Measurements from ENCODE around the gene SYNRG. TPM values are rescaled to one million over a fixed set of nuclear protein-coding genes. Genes with fewer than 3 reads are reported as not detected.

SYNRG gene
- polyA plus RNA-seq, 1 donor (not counting 4 experiments of a cell fraction or from before 2014, with no cell fraction given): 9.2 TPM

- Histone ChIP-seq H4K20me1 (ENCODE audit: control insufficient read depth, extremely low read depth, insufficient read depth, low read length) (no peaks in the 10 kb centered on the region), H3K9ac (ENCODE audit: control insufficient read depth, extremely low read depth, insufficient read depth, low read length) (no peak overlapping the region), H3K27me3 (ENCODE audit: control insufficient read depth, extremely low read depth, insufficient read depth, low read length) (no peaks in the 10 kb centered on the region), H2AFZ (ENCODE audit: control insufficient read depth, low read length) (no peak overlapping the region), H3K27ac (ENCODE audit: control insufficient read depth, insufficient read depth, low read length) (no peak overlapping the region), H3K4me1 (ENCODE audit: control insufficient read depth, extremely low read depth, insufficient read depth, low read length) (no peaks in the 10 kb centered on the region), H3K4me2 (ENCODE audit: control insufficient read depth, extremely low read depth, insufficient read depth, low read depth, low read length) (no peak overlapping the region), H3K36me3 (ENCODE audit: control insufficient read depth in 2 of 2, extremely low read depth in 1 of 2, insufficient read depth in 2 of 2, low read length in 2 of 2) (peaks cover 1 to 5% of the 10 kb centered on the region in 2 experiments), H3K9me3 (ENCODE audit: control insufficient read depth, low read depth, low read length) (no peaks in the 10 kb centered on the region), H3K79me2 (ENCODE audit: control insufficient read depth, insufficient read depth, low read length) (no peaks in the 10 kb centered on the region), H3K9me1 (ENCODE audit: control insufficient read depth, extremely low read depth, insufficient read depth, low read length) (no peaks in the 10 kb centered on the region), H3K4me3 (ENCODE audit: control insufficient read depth in 2 of 3, extremely low read depth in 1 of 3, insufficient read depth in 2 of 3, low read depth in 1 of 3, low read length in 3 of 3) (no peak overlapping the region)
- DNase-seq (ENCODE audit: low read depth, low spot score): no peak
- no peak for FAIRE-seq
- dilution Hi-C loops (cut with MboI; ENCODE audit: extremely low pct_ligation_motif_present, low sequenced_read_pairs): no loop called here
- TF ChIP-seq, protein P1, sequence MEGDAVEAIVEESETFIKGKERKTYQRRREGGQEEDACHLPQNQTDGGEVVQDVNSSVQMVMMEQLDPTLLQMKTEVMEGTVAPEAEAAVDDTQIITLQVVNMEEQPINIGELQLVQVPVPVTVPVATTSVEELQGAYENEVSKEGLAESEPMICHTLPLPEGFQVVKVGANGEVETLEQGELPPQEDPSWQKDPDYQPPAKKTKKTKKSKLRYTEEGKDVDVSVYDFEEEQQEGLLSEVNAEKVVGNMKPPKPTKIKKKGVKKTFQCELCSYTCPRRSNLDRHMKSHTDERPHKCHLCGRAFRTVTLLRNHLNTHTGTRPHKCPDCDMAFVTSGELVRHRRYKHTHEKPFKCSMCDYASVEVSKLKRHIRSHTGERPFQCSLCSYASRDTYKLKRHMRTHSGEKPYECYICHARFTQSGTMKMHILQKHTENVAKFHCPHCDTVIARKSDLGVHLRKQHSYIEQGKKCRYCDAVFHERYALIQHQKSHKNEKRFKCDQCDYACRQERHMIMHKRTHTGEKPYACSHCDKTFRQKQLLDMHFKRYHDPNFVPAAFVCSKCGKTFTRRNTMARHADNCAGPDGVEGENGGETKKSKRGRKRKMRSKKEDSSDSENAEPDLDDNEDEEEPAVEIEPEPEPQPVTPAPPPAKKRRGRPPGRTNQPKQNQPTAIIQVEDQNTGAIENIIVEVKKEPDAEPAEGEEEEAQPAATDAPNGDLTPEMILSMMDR (optimal IDR thresholded peaks at IDR 0.05 in 1 of 3, IDR thresholded peaks at IDR 0.05 in 1 of 3, conservative IDR thresholded peaks at IDR 0.05 in 1 of 3; ENCODE audit: extremely low read depth in 1 of 3, insufficient read depth in 2 of 3, low read length in 3 of 3): no peak
- no peak for TF ChIP-seq EZH2 (IDR thresholded peaks at IDR 0.05; ENCODE audit: low read length)
These were observed 32.9 kb downstream of the SYNRG start for GRCh38 chr17:37576281-37576680.

- H3K9ac ChIP-seq (ENCODE audit: control insufficient read depth, extremely low read depth, insufficient read depth, low read length): no peak overlapping the region
- H3K27ac ChIP-seq (ENCODE audit: control insufficient read depth, insufficient read depth, low read length): no peak overlapping the region
- TF ChIP-seq, protein P1 (optimal IDR thresholded peaks at IDR 0.05 in 1 of 3, IDR thresholded peaks at IDR 0.05 in 1 of 3, conservative IDR thresholded peaks at IDR 0.05 in 1 of 3; ENCODE audit: extremely low read depth in 1 of 3, insufficient read depth in 2 of 3, low read length in 3 of 3): no peak
- TF ChIP-seq EZH2 (IDR thresholded peaks at IDR 0.05; ENCODE audit: low read length): no peak
- H3K4me2 ChIP-seq (ENCODE audit: control insufficient read depth, extremely low read depth, insufficient read depth, low read depth, low read length): no peak overlapping the region
- peaks cover 3 to 6% of the 10 kb centered on the region in 2 experiments for H3K36me3 ChIP-seq (ENCODE audit: control insufficient read depth in 2 of 2, extremely low read depth in 1 of 2, insufficient read depth in 2 of 2, low read length in 2 of 2)
- H2AFZ ChIP-seq (ENCODE audit: control insufficient read depth, low read length): no peak overlapping the region
- DNase-seq (ENCODE audit: low read depth, low spot score) (no peak), FAIRE-seq (no peak)
- H4K20me1 ChIP-seq (ENCODE audit: control insufficient read depth, extremely low read depth, insufficient read depth, low read length): no peaks in the 10 kb centered on the region
- no peaks in the 10 kb centered on the region for H3K9me3 ChIP-seq (ENCODE audit: control insufficient read depth, low read depth, low read length)
- H3K4me3 ChIP-seq (ENCODE audit: control insufficient read depth in 2 of 3, extremely low read depth in 1 of 3, insufficient read depth in 2 of 3, low read depth in 1 of 3, low read length in 3 of 3): no peak overlapping the region
- no peaks in the 10 kb centered on the region for H3K27me3 ChIP-seq (ENCODE audit: control insufficient read depth, extremely low read depth, insufficient read depth, low read length)
- no peaks in the 10 kb centered on the region for H3K79me2 ChIP-seq (ENCODE audit: control insufficient read depth, insufficient read depth, low read length)
- dilution Hi-C loops (cut with MboI; ENCODE audit: extremely low pct_ligation_motif_present, low sequenced_read_pairs): no loop called here
- H3K4me1 ChIP-seq (ENCODE audit: control insufficient read depth, extremely low read depth, insufficient read depth, low read length): no peaks in the 10 kb centered on the region
- H3K9me1 ChIP-seq (ENCODE audit: control insufficient read depth, extremely low read depth, insufficient read depth, low read length): no peaks in the 10 kb centered on the region
These were observed 34.8 kb downstream of the SYNRG start for GRCh38 chr17:37574427-37574826.
